RPMI7951 (cell line): ENCODE measurements around the gene TNFRSF19. TPM values are rescaled to one million over a fixed set of nuclear protein-coding genes. Genes with fewer than 3 reads are reported as not detected.

Experiments used
- DNase-seq: peaks from one replicate; pipeline ENCODE4 v3.0.0-alpha.2; 2012; ENCODE audit warnings: low read depth
- total RNA-seq: library from RNA; depleted of rRNA; stranded (reverse); fragments of >200 nt; shearing (Covaris generic); gene quantifications from 2 replicates; pipeline ENCODE4 v1.2.3, GENCODE V29; 2014

TNFRSF19 gene
- total RNA-seq, 1 experiment from 2014 or later = 44.5 TPM

DNA sequence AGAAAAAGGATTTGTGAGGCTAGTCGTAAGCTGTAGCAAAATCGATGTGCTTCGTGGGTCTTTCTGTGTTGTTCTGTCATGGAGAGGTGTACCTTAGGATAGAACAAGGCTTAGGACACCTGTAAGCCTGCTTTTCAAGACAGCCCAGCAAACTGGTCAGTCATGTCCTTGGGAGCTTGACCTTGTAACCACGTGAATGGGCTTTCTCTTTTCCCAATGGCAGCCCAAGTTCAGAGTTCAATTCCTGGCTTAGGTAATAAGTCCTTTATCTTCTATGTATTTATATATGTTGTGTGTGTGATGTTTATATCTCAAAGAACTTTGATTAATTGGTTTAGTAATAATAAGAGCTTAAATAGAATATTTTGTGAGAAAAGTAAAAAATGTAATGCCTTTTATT lies 112.9 kb downstream of the TNFRSF19 start:
- DNase-seq = no peak

DNA sequence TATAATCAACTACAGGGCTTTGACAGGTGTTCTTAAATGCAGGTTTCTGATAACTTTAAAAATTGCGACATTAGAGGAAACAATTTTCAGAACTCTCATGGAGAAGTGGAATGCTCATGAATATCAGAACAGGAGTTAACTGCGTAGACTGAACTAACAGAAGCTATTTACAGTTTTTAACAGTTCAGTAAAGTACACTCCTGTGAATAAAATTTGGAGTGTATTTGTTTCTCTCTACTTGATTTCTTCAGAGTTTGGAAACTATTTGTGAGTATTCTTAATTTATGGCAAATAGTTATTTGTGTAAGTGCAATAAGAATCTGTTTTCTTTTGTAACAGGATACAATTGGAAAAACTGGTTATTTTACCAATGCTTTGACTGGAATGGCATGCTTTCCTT lies 114.4 kb downstream of the TNFRSF19 start:
- DNase-seq = no peak

DNA sequence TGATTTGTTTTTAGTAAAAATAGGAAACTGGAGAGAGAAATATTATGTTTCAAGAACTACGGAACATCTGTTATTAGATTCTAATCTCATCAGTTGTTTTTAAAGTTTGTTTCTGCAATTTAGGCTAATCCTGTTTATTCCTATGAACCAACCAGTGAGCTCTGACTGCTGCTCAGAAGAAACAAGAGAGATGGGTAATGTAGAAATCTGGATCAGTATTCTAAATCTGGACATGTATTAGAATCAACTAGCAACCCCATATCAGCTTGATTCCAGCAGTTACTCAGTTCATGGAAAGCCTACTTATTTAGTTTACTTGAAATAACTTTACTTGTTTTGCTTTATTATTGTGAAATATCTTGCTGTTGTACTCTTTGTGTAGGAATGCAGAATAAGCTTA lies 115.2 kb downstream of the TNFRSF19 start:
- DNase-seq = no peak

DNA sequence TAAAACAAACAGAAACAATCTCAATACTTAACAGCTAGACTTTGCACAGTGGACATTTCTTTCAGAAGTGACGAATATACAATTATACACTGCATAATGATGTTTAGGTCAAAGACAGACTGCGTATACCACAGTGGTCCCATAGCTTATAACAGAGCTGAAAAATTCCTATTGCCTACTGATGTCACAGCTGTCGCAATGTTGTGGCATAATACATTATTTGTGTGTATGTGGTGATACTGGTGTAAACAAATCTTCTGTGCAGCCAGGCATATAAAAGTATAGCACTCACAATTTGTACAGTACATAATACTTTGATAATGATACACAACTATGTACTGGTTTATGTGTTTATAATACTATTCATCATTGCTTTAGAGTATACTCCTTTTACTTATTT lies 116.7 kb downstream of the TNFRSF19 start:
- DNase-seq = no peak

DNA sequence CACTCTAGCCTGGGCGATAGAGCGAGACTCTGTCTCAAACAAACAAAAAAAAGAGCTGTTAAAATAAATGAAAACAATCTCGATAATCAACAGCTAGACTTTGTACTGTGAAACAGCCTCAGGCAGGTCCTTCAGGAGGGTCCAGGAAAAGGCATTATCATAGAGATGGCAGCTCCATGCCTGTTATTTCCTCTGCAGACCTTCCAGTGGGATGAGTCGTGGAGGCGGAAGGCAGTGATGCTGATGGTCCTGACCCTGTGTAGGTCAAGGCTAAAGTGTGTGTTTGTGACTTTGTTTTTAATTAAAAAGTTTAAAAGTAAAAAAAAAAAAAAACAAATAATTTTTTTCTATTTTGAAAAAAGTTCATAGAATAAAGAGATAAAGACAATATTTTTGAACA lies 117.4 kb downstream of the TNFRSF19 start:
- no peak for DNase-seq

DNA sequence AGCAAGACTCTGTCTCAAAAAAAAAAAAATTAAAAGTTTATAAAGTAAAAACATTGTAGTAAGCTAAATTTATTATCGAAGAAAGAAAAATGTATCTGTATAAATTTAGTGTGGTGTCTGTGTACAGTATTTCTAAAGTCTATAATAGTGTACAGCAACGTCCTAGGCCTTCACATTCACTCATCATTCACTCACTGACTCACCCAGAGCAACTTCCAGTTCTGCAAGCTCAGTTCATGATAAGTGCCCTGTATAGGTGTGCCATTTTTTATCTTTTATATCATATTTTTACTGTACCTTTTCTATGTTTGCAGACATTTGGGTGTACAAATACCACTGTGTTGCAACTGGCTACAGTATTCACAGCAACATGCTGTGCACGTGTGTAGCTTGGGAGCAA lies 118.1 kb downstream of the TNFRSF19 start:
- no peak for DNase-seq

DNA sequence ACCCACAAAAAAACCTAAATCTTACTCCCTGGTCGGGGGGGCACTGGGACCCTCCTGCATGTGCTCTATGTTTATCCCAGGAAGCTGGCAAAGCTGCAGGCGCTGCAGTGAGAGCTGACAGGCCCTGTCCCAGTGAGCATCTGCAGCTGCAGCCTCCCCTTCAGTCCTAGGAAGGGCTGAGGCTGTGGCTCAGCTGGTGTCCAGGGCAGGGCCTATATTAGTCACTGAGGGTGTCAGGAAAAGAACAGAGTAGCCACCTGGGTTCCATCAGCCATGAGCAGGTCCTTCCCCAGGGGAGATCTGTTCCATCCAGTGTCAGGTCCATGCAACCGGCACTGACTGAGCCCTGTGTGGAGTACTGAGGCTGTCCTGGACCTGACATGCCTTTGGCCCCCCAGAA lies 120.5 kb downstream of the TNFRSF19 start:
- DNase-seq = no peak

DNA sequence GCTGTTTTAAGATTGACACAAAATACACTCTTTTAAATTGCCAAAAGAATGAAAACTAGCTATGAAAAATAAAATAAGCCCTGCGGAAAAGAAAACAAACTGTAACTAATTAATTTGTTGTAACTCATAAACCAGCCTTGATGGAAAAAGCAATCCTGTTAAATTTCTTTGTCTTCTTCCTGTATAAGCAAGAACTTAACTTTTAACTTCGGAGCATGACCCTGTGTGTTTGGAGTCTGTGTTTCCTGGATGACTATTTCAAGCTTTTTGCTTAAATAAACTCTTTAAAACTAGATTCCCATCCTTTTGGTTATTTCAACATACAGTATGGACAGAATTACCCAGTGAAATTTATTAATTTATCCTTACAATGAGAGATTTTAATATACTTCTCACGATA lies 122.6 kb downstream of the TNFRSF19 start:
- no peak for DNase-seq

DNA sequence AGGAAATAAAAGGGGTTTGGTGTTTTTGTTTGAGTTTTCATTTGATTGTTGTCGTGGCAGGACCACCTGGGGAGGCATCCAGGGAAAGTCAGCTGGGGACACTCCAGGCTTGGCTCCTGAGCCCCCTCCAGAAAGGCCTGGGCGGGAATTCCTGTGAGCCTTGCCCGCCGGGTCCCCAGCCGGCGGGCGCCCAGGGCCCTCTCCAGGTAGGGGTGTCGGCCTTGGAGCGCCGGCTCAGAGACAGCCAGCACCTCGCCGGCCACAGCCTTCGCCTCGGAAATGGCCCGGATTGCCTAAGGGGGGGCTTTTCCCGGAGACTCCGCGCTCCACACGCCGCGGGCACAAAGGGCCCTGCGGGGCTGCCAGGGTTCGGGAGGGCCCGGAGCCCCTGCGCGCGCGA lies 125.0 kb downstream of the TNFRSF19 start:
- DNase-seq = no peak

DNA sequence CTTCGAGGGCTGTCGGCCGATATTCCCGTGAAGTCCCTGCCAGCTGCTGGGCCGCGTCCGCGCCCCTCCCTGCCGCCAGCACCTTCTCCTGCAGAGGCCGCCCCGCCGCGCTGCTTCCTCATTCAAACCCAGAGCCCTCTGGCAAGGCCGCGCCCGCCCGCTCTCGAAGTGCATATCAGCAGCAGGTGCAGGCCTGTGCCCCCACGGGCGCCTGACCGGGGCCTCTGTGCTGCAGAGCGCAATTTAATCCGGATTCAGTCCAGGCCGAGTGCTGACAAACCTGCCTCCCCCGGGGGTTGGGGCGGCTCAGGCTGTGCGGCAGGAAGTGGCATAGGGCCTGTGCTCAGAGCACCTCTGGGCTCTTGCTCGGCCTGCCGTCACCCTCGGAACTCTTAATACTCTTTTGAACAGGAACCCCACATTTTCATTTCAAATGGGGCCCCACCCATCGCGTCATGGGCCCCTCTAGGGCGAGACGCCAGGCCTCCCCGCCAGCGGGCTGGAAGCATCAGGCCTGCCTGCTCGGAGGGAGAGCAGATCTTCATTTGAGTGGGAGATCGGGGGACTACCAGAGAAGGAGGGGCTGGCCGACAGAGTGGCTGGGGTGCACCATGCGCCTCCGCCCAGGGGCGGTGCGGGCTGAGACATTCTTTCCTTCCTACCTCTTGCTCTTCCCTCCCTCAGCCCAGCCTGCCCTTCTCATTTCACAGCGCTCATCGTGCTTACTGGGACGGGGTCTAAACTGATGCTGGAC lies 125.7 kb downstream of the TNFRSF19 start:
- DNase-seq = no peak

DNA sequence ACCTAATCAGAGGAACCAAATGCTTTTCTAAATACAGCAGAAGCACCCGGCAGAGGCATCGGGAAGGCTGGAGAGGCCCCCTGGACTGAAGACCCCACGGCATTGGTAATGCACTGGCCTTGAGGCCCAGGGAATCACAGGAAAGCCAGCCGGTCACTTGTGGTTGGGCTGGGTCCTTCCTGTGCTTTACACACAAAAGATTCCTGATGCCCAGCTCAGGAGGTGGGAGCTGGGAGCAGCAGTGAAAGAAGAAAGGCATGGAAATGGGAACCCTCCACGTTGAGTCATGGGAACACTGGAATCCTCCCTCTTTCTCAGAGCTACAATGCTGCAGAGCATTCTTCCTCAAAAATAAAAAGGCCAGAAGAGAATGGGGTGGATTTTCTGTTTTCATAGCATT lies 126.4 kb downstream of the TNFRSF19 start:
- no peak for DNase-seq

DNA sequence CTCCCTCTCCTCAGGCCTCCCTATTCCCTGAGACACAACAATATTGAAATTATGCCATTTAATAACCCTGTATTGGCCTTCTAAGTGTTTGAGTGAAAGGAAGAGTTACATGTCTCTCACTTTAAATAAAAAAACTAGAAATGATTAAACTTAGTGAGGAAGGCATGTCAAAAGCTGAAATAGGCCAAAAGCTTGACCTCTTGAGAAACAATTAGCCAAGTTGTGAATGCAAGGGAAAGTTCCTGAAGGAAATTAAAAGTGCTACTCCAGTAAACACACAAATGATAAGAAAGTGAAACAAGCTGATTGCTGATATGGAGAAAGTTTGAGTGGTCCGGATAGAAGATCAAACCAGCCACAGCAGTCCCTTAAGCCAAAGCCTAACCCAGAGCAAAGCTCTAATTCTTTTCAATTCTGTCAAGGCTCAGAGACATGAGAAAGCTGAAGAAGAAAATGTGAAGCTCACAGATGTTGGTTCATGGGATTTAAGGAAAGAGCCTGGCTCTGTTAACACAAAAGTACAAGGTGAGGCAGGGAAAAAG lies 127.6 kb downstream of the TNFRSF19 start:
- no peak for DNase-seq

DNA sequence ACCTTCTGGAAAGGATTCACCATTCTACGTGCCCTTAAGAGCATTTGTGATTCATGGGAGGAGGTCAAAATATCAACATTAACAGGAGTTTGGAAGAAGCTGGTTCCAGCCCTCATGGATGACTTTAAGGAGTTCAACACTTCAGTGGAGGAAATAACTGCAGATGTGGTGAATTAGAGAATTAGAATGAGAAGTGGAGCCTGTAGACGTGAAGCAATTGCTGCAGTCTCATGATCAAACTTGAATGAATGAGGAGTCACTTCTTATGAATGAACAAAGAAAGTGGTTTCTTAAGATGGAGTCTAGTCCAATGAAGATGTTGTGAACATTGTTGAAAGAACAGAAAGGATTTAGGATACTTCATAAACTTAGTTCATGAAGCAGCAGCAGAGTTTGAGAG lies 129.1 kb downstream of the TNFRSF19 start:
- DNase-seq = no peak

DNA sequence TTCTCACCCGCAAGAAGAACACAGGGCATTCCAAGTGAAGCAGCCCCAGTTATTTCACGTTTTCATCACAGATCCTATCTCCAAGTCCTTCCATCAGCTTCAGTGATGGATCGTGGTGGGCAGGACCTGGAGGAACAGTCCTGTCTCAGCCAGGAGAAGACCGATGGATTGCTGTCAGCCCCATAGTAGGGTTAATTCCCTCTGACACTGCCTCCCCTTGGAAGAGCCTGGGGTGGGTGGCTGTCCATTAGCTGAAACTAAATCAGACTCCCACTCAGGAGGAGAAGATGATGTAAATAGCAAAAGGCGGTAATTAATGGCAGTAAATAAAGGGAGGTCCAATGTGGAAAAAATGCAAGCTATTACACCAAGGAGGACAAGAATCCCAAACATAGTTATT lies 131.0 kb downstream of the TNFRSF19 start:
- no peak for DNase-seq

DNA sequence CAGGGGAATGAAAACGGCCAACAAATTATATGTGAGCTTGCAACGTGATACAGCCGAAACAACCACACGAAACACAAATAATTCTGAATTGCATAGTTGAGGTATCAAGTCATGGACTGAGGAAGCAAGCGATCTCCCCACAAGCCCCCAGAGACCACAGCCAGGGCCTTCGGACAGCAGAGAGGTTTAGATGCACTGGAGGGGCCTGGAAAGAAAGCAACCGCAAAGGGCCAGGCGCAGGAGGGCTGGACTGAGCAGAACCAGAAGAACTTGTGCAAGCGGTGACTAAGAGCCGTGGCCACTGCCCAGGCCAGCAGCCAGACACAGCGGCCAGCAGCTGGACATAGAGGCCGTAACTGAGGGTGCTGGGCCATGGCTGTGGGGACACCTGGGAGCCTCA lies 131.4 kb downstream of the TNFRSF19 start:
- peak; percentile 34 for DNase-seq

DNA sequence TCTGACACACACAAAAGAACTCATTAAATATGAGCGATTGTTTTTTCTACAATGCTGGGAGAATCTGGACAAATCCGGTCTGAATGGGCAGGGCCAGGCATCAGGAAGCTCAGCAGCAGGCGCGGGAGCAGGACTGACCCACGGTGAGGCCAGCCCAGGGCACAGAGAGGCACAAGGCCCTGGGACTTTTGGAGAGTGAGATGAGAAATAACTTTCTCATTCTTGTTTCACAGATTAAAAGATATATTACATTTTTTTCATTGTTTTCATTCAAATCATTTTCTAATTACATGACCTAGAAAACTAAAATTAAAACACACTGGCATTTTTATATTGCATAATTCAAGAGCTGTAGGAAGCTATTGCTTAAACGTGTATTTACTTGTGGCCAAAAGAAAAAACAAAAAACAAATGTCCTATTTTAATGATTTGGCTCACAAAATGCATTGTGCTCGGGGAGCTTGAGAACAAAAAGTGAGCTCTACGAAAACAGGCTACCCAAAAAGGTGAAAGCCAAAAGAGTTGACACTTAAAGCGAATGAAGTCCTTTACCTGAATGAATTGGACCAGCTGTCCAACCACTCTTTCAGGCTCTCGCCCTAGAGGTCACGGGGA lies 133.1 kb downstream of the TNFRSF19 start:
- DNase-seq = no peak

DNA sequence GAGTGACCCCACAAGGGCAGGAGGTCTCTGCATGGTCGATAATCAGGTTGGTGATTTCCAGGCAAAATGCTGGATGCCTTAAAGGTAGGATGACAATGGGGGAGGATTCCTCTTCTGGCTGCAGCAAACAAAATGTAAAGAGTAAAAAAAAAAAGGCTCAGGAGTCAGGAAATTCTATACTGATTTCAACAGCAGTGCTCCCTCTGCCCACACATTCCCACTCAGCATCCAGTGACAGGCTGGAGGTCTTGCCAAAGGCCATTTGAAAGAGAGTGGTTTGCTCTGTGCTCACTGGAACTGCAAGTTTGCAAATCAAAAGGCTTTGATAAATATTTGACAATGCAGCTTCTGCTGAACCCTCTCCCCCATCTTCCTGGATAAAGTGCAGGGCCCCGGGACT lies 135.4 kb downstream of the TNFRSF19 start:
- no peak for DNase-seq

DNA sequence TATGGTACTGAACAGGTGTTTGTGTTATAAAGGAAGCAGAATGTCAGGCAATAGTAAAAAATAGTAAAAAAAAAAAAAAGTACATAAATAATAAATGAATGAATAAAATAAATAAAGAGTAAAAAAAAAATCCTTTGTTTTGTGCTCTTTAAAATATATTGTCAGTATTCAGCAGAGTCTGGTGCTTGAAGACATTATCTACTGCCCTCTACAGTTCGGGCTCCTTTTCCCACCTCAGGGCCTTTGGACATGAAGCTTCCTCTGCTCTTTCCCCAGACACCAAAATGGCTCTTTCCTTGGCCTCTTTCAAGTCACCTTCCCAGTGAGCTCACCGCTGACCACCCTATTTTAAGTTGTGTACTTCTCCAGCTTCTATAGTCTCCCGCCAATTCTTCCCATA lies 137.5 kb downstream of the TNFRSF19 start:
- peak; percentile 37 for DNase-seq

DNA sequence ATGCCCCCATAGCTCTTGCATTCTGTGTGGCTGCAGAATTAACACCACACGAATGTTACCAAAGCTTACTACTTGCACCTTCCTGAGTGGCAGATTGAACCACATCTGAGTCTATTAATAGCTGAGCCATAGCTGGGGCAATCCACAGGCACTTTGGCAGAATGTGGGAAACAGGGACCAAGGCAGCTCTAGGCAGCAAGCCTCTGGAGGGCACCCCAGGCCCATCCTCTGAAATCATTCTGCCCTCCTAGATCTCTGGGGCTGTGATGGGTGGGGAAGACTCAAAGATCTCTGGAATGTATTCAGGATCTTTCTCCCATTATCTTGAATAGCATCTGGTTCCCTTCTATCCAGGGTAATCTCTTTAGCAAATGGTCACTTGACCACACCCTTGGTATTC lies 139.3 kb downstream of the TNFRSF19 start:
- DNase-seq = no peak

DNA sequence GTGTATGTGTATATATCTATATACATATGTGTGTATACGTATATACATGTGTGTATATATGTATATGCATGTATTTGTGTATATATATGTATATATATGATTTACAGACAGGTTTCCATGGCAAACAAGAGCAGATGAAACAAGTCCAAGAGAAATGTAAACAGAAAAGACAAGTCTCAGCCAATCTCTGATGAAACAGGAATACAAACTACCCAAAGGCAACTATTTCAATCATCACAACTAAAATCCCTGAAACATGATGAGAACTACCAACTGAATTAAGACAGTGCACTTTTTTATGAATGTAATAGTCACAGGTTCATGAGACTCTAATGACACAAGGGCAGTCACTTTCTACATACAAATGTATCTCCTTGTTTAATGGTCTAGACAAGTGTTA lies 140.2 kb downstream of the TNFRSF19 start:
- no peak for DNase-seq

DNA sequence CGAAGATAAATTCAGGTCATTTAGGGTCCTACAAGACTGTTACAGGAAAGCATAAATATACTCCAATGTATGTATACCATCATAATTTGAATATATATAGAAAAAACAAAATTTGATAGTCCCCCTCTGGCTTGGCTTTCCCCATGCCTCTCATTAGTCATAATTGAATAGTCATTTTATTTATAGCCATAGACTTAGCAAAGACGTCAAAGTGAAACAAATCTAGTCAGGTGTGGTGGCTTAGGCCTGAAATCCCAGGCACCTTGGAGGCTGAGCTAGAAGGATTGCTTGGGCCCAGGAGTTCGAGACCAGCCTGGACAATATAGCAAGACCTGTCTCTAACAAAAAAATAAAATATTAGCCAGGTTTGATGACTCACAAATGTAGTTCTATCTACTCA lies 141.1 kb downstream of the TNFRSF19 start:
- DNase-seq = no peak

DNA sequence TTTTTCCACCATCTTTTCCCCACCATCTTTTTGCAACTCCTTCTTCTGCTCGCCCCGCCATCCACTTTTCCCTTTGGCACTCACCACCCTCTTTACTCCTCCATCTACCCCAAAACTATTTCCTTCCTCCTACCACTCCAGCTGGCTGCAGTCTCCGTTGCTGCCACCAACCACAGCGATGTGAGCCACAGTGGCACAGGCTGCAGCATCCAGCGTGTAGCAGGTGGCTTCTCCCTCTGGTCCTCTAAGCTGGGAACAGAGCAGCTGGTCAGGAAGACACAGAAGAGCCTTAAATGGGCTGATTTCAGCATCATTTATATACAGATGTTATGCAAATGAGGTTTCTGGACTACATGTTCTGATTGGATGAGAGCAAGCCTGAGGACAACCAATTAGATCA lies 144.5 kb downstream of the TNFRSF19 start:
- no peak for DNase-seq

DNA sequence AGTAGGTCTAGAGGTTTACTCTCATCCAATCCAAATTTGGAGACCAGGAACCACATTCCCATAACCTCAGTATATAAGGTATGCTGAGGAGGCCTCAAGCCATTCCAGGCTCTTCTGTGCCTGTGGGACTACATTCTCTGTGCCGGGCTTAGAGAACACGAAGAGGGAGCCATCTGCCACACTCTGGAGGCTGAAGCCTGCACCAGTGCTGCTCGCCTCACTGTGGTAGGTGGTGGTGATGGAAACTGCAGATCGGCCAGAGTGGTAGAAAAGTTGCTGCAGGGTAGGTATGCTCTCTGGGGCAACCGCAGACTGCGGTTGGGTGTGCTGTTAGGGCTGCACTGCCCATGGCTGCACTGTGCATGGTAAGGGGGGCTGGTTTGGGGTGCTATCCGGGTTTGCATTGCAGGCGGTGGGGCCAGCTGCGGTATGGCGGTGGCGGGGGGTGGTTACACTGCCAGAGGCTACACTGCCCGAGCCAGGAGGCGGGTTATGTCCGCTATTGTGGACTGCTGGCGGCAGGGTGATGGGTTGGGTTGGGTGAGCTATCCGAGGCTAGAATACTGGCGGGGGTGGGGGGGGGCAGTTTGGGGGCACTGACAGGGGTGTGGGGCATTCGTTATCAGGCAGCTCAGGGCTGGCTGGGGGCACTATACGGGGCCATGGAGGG lies 145.0 kb downstream of the TNFRSF19 start:
- peak; percentile 76 for DNase-seq
